A549 (cell line): ENCODE measurements around the gene PACS2. TPM values are rescaled to one million over a fixed set of nuclear protein-coding genes. Genes with fewer than 3 reads are reported as not detected.

Source experiments
- ATAC-seq, 2 experiments: fragments of 200-7000 bp in 1 of 2; fragments of >200 bp in 1 of 2; cut with Nextera tagmentation in 1 of 2; cut with Tn5 transposase in 1 of 2; 3 replicates each; pipeline versions ENCODE4 v1.8.0 to v1.9.1; 2018 to 2020; ENCODE audit warnings: mild to moderate bottlenecking in 1 of 2, moderate library complexity in 1 of 2
- CTCF ChIA-PET: fragments of 300-600 bp; sonication (Branson Sonifier 250); formaldehyde crosslinking; extraction: SDS; loops from one replicate; lab custom pipeline; 2021; ENCODE audit warnings: antibody characterized with exemption, inconsistent platforms; lab: Yijun Ruan, JAX
- POLR2A ChIA-PET: fragments of 350-600 bp; formaldehyde crosslinking; extraction: SDS; loops from one replicate; lab custom pipeline; 2021; ENCODE audit warnings: antibody characterized with exemption, inconsistent platforms; lab: Yijun Ruan, JAX
- DNase-seq, 2 experiments: peaks; one replicate each; pipeline versions ENCODE4 v3.0.0 to v3.0.0-alpha.2; 2011 to 2016; ENCODE audit warnings: low read depth in 1 of 2, low spot score in 1 of 2
- FAIRE-seq: peaks from 2 replicates; lab custom pipeline; 2011; peaks lifted over from hg19 to GRCh38; lab: Jason Lieb, UNC
- H3K27ac ChIP-seq, 2 experiments: fragments of >200 bp; sonication (Bioruptor Twin); formaldehyde crosslinking; 3 replicates each; pipeline ENCODE4 v1.5.1; 2016 to 2017
- H3K4me1 ChIP-seq: fragments of >200 bp; sonication (Bioruptor Twin); formaldehyde crosslinking; 3 replicates; pipeline ENCODE4 v1.6.1; 2016
- H3K4me2 ChIP-seq: fragments of >200 bp; sonication (Bioruptor Twin); formaldehyde crosslinking; 3 replicates; pipeline ENCODE4 v1.6.1; 2016
- H3K4me3 ChIP-seq: fragments of >200 bp; sonication (Bioruptor Twin); formaldehyde crosslinking; 3 replicates; pipeline ENCODE4 v1.5.1; 2016
- H3K9me3 ChIP-seq: fragments of >200 bp; sonication (Bioruptor Twin); formaldehyde crosslinking; 3 replicates; pipeline ENCODE4 v1.6.1; 2016
- CBX8 ChIP-seq: fragments of 200-600 bp; sonication (generic); IDR thresholded peaks from 2 replicates; pipeline ENCODE4 v1.6.1; 2016
- ESRRA ChIP-seq: fragments of 150-350 bp; IDR thresholded peaks from 2 replicates; pipeline ENCODE4 v1.6.1; 2014; ENCODE audit warnings: mild to moderate bottlenecking, low read length, borderline replicate concordance
- FOSB ChIP-seq: fragments of 250-450 bp; sonication (Bioruptor Pico); IDR thresholded peaks from 2 replicates; pipeline ENCODE4 v1.5.0; 2020; ENCODE audit warnings: mild to moderate bottlenecking, moderate library complexity
- HDAC2 ChIP-seq: fragments of 200-600 bp; sonication (generic); IDR thresholded peaks from 2 replicates; pipeline ENCODE4 v1.6.1; 2016
- HEYL ChIP-seq: fragments of 250-450 bp; sonication (Bioruptor Pico); IDR thresholded peaks from 2 replicates; pipeline ENCODE4 v1.8.0; 2021; ENCODE audit warnings: mild to moderate bottlenecking, moderate library complexity
- JUNB ChIP-seq: fragments of >200 bp; sonication (Bioruptor Twin); formaldehyde crosslinking; IDR thresholded peaks from 2 replicates; pipeline ENCODE4 v1.6.1; 2016
- KDM1A ChIP-seq: fragments of 200-600 bp; sonication (generic); IDR thresholded peaks from 2 replicates; pipeline ENCODE4 v1.6.1; 2016; ENCODE audit warnings: low read depth, mild to moderate bottlenecking
- MAFK ChIP-seq: fragments of 450-650 bp; IDR thresholded peaks from 2 replicates; pipeline ENCODE4 v1.6.1; 2014; ENCODE audit not compliant: partially characterized antibody
- NFE2L2 ChIP-seq: fragments of 150-350 bp; conservative IDR thresholded peaks from 2 replicates; pipeline ENCODE4 v1.6.1; 2014; ENCODE audit warnings: low read length
- NR3C1 ChIP-seq: fragments of >200 bp; sonication (Bioruptor Twin); formaldehyde crosslinking; IDR thresholded peaks from 3 replicates; pipeline ENCODE4 v1.6.1; 2017
- POLR2A ChIP-seq: IDR thresholded peaks from 2 replicates; pipeline ENCODE4 v1.6.1; 2012; ENCODE audit warnings: mild to moderate bottlenecking, low read length
- RFX5 ChIP-seq: fragments of 450-650 bp; IDR thresholded peaks from 2 replicates; pipeline ENCODE4 v1.7.1; 2014; ENCODE audit warnings: antibody characterized with exemption, mild to moderate bottlenecking, moderate library complexity
- TFCP2L1 ChIP-seq: fragments of 250-450 bp; sonication (Bioruptor Pico); IDR thresholded peaks from 2 replicates; pipeline ENCODE4 v1.5.0; 2021; ENCODE audit warnings: mild to moderate bottlenecking
- WGBS: methylation state at CpG from one replicate; pipeline ENCODE4 v1.1.6; 2017; ENCODE audit errors: missing lambda C conversion rate; 5-methylcytosine and 5-hydroxymethylcytosine counted together
- polyA plus RNA-seq, 4 experiments: library from polyadenylated mRNA; depleted of rRNA in 3 of 4; stranded (reverse); fragments of >200 nt; fragmentation: RNase III in 1 of 4; extraction: RNeasy Plus Mini Kit Qiagen cat#74134 plus additional on column Dnase treatment in 1 of 4; gene quantifications; 2 replicates in 3 of 4; 3 replicates in 1 of 4; pipeline ENCODE4 v1.2.3, GENCODE V29; 2011 to 2017
- TF ChIP-seq, protein P1 (sequence below): fragments of >200 bp; sonication (Bioruptor Twin); formaldehyde crosslinking; IDR thresholded peaks from 3 replicates; pipeline ENCODE4 v1.5.1; 2016
- TF ChIP-seq, protein P2 (sequence below): IDR thresholded peaks from 2 replicates; pipeline ENCODE4 v1.6.1; 2012
- TF ChIP-seq, protein P3 (sequence below): fragments of 150-350 bp; IDR thresholded peaks from 2 replicates; pipeline ENCODE4 v1.6.1; 2014; ENCODE audit warnings: low read depth, mild to moderate bottlenecking, low read length
- TF ChIP-seq, protein P4 (sequence below): IDR thresholded peaks from 2 replicates; pipeline ENCODE4 v1.6.1; 2012; ENCODE audit warnings: low read depth, borderline replicate concordance
- TF ChIP-seq, protein P5 (sequence below): fragments of 250-450 bp; sonication (Bioruptor Pico); IDR thresholded peaks from 2 replicates; pipeline ENCODE4 v1.5.0; 2020; ENCODE audit warnings: low read depth, mild to moderate bottlenecking, moderate library complexity
- TF ChIP-seq, protein P6 (sequence below): fragments of >200 bp; sonication (Bioruptor Twin); formaldehyde crosslinking; IDR thresholded peaks from 3 replicates; pipeline ENCODE4 v1.6.1; 2016

The PACS2 gene
- polyA plus RNA-seq, 2 of the 4 experiments (the other 2 are of a cell fraction) = 11.9 to 24.5 TPM

DNA sequence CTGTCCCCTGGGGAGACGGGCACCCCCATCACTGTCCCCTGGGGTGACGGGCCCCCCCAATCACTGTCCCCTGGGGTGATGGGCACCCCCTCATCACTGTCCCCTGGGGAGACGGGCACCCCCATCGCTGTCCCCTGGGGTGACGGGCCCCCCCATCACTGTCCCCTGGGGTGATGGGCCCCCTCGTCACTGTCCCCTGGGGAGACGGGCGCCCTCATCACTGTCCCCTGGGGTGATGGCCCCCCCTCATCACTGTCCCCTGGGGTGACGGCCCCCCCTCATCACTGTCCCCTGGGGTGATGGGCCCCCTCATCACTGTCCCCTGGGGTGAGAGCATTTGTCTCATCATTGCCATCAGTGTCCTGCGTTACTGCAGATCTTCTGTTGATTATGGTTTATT lies 38.6 kb downstream of the PACS2 start:
- Histone ChIP-seq H3K4me1 (0 out of 3 replicates have a peak, but pooled peaks cover 3% of the 10 kb centered on the region), H3K4me3 (no peak overlapping the region), H3K9me3 (no peaks in the 10 kb centered on the region), H3K4me2 (no peak overlapping the region), H3K27ac (no peak overlapping the region)
- FAIRE-seq = no peak
- WGBS = 80% methylated on average over 1 of the region's 10 CpGs
- TF ChIP-seq CBX8 (no peak), NFE2L2 (no peak), HDAC2 (no peak), ESRRA (no peak), NR3C1 (no peak), POLR2A (no peak), FOSB (CRISPR knock-in tag) (no peak), HEYL (CRISPR knock-in tag) (no peak), JUNB (no peak), MAFK (no peak)
- TF ChIP-seq, protein P1, sequence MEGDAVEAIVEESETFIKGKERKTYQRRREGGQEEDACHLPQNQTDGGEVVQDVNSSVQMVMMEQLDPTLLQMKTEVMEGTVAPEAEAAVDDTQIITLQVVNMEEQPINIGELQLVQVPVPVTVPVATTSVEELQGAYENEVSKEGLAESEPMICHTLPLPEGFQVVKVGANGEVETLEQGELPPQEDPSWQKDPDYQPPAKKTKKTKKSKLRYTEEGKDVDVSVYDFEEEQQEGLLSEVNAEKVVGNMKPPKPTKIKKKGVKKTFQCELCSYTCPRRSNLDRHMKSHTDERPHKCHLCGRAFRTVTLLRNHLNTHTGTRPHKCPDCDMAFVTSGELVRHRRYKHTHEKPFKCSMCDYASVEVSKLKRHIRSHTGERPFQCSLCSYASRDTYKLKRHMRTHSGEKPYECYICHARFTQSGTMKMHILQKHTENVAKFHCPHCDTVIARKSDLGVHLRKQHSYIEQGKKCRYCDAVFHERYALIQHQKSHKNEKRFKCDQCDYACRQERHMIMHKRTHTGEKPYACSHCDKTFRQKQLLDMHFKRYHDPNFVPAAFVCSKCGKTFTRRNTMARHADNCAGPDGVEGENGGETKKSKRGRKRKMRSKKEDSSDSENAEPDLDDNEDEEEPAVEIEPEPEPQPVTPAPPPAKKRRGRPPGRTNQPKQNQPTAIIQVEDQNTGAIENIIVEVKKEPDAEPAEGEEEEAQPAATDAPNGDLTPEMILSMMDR = no peak
- TF ChIP-seq, protein P2, sequence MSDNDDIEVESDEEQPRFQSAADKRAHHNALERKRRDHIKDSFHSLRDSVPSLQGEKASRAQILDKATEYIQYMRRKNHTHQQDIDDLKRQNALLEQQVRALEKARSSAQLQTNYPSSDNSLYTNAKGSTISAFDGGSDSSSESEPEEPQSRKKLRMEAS = no peak
- TF ChIP-seq, protein P3, sequence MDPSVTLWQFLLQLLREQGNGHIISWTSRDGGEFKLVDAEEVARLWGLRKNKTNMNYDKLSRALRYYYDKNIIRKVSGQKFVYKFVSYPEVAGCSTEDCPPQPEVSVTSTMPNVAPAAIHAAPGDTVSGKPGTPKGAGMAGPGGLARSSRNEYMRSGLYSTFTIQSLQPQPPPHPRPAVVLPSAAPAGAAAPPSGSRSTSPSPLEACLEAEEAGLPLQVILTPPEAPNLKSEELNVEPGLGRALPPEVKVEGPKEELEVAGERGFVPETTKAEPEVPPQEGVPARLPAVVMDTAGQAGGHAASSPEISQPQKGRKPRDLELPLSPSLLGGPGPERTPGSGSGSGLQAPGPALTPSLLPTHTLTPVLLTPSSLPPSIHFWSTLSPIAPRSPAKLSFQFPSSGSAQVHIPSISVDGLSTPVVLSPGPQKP = no peak
- TF ChIP-seq, protein P4, sequence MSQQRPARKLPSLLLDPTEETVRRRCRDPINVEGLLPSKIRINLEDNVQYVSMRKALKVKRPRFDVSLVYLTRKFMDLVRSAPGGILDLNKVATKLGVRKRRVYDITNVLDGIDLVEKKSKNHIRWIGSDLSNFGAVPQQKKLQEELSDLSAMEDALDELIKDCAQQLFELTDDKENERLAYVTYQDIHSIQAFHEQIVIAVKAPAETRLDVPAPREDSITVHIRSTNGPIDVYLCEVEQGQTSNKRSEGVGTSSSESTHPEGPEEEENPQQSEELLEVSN = no peak
- DNase-seq = no peak
- ATAC-seq = no peak
- POLR2A ChIA-PET = no interaction called here
- CTCF ChIA-PET = no interaction called here

DNA sequence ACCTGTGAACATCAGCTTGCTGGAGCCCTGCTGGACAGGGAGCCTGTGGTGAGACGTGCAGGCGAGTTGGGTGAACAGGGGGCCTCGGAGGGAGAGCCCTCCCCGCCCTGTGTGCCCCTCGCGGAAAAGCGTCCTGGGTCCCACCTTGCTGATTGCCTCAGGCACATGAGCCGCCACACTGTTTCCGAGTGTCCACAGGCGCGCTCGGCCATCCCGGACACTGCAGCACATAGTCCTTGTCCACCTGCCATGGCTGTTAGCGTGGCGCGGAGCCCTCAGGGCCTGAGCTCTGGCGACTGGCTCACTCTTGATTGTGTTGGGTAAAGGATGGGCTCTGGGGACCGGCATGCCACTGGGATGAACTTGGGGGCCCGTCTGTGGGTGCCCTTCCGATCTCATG lies 40.0 kb downstream of the PACS2 start:
- ATAC-seq (no peak), FAIRE-seq (no peak)
- 0 out of 3 replicates have a peak, but pooled peaks cover 3% of the 10 kb centered on the region for H3K4me1 ChIP-seq
- 94% methylated on average over 7 of the region's 20 CpGs for WGBS
- 0 out of 6 replicates have a peak overlapping the region, but pooled peaks of 1 of the 2 experiments have one; percentile 14 for H3K27ac ChIP-seq
- no peak overlapping the region for H3K4me2 ChIP-seq
- no peak for TF ChIP-seq HDAC2
- TF ChIP-seq, protein P2 = no peak
- TF ChIP-seq KDM1A = no peak
- TF ChIP-seq, protein P5, sequence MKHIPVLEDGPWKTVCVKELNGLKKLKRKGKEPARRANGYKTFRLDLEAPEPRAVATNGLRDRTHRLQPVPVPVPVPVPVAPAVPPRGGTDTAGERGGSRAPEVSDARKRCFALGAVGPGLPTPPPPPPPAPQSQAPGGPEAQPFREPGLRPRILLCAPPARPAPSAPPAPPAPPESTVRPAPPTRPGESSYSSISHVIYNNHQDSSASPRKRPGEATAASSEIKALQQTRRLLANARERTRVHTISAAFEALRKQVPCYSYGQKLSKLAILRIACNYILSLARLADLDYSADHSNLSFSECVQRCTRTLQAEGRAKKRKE (CRISPR knock-in tag) = no peak
- TF ChIP-seq RFX5 = no peak
- TF ChIP-seq TFCP2L1 = no peak
- TF ChIP-seq, protein P6, sequence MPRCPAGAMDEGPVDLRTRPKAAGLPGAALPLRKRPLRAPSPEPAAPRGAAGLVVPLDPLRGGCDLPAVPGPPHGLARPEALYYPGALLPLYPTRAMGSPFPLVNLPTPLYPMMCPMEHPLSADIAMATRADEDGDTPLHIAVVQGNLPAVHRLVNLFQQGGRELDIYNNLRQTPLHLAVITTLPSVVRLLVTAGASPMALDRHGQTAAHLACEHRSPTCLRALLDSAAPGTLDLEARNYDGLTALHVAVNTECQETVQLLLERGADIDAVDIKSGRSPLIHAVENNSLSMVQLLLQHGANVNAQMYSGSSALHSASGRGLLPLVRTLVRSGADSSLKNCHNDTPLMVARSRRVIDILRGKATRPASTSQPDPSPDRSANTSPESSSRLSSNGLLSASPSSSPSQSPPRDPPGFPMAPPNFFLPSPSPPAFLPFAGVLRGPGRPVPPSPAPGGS = no peak
- TF ChIP-seq MAFK = no peak
- TF ChIP-seq, all 56 proteins: peak for 0
- H3K4me3 ChIP-seq = no peak overlapping the region
- CTCF ChIA-PET = interaction anchor here (0.9 to 1.3 kb wide), 2 partner anchors 12 to 145 kb away, joined by 3 to 6 read pairs; no protein-coding TSS in a partner anchor
- H3K9me3 ChIP-seq = no peaks in the 10 kb centered on the region
- POLR2A ChIA-PET = no interaction called here
- DNase-seq = no peak
